ENCODE results near the gene ZNF32. TPM values are rescaled to one million over a fixed set of nuclear protein-coding genes. Genes with fewer than 3 reads are reported as not detected.

ZNF32 gene
- total RNA-seq, 4 donors from 2014 or later = 34.1 to 58.4 (median 46.9) TPM

GRCh38 chr10:43686414-43686813, 37.7 kb upstream of the ZNF32 start:
- no peak for TF ChIP-seq CTCF (IDR thresholded peaks at IDR 0.05; ENCODE audit: low read depth)

- TF ChIP-seq CTCF (IDR thresholded peaks at IDR 0.05; ENCODE audit: low read depth) = no peak
Measured at GRCh38 chr10:43685744-43686143, 37.1 kb upstream of the ZNF32 start.

GRCh38 chr10:43684292-43684559, 35.5 kb upstream of the ZNF32 start:
- TF ChIP-seq CTCF (IDR thresholded peaks at IDR 0.05; ENCODE audit: low read depth) = no peak

- no peak for TF ChIP-seq CTCF (IDR thresholded peaks at IDR 0.05; ENCODE audit: low read depth)
Measured at GRCh38 chr10:43683451-43684291, 35.0 kb upstream of the ZNF32 start.

- TF ChIP-seq CTCF (IDR thresholded peaks at IDR 0.05; ENCODE audit: low read depth) = no peak
Measured at GRCh38 chr10:43682956-43683355, 34.3 kb upstream of the ZNF32 start.

- no peak for TF ChIP-seq CTCF (IDR thresholded peaks at IDR 0.05; ENCODE audit: low read depth)
Measured at GRCh38 chr10:43681721-43682120, 33.0 kb upstream of the ZNF32 start.

- no peak for TF ChIP-seq CTCF (IDR thresholded peaks at IDR 0.05; ENCODE audit: low read depth)
Measured at GRCh38 chr10:43681220-43681619, 32.5 kb upstream of the ZNF32 start.

Data from subcutaneous adipose tissue (tissue), 4 donors.